Measurements from ENCODE around the gene ADNP. TPM values are rescaled to one million over a fixed set of nuclear protein-coding genes. Genes with fewer than 3 reads are reported as not detected.

The ADNP gene
- total RNA-seq, 2 donors from 2014 or later = 32.5 to 61.4 TPM

- H3K36me3 ChIP-seq = no peaks in the 10 kb centered on the region
- H3K27ac ChIP-seq = peak overlapping the region; percentile 49 to 57
- no peaks in the 10 kb centered on the region for H3K27me3 ChIP-seq (replicated peaks; ENCODE audit: insufficient read depth)
- ATAC-seq (ENCODE audit: insufficient number of reproducible peaks, low FRiP score, low read depth) (no peak), DNase-seq (ENCODE audit: low spot score) (no peak)
- no peak for TF ChIP-seq CTCF (IDR thresholded peaks at IDR 0.05)
- H3K4me1 ChIP-seq (ENCODE audit: control insufficient read depth in 1 of 2, low read depth in 2 of 2) = peaks cover 19 to 31% of the 10 kb centered on the region in 2 donors
- H3K4me3 ChIP-seq = peak overlapping the region; percentile 64
- H3K9me3 ChIP-seq = no peaks in the 10 kb centered on the region
Observed at GRCh38 chr20:50848846-50849673, 82.2 kb downstream of the ADNP start.

GRCh38 chr20:50848341-50848808, 82.9 kb downstream of the ADNP start:
- Histone ChIP-seq H3K27me3 (replicated peaks; ENCODE audit: insufficient read depth) (no peaks in the 10 kb centered on the region), H3K27ac (peak overlapping the region; percentile 49 to 57), H3K9me3 (no peaks in the 10 kb centered on the region), H3K4me3 (peak overlapping the region; percentile 64), H3K4me1 (ENCODE audit: control insufficient read depth in 1 of 2, low read depth in 2 of 2) (peaks cover 19 to 31% of the 10 kb centered on the region in 2 donors), H3K36me3 (no peaks in the 10 kb centered on the region)
- TF ChIP-seq CTCF (IDR thresholded peaks at IDR 0.05) = no peak
- DNase-seq (ENCODE audit: low spot score) = peak; percentile 21
- no peak for ATAC-seq (ENCODE audit: insufficient number of reproducible peaks, low FRiP score, low read depth)

- no peaks in the 10 kb centered on the region for H3K36me3 ChIP-seq
- no peaks in the 10 kb centered on the region for H3K27me3 ChIP-seq (replicated peaks; ENCODE audit: insufficient read depth)
- no peak overlapping the region for H3K4me3 ChIP-seq
- no peaks in the 10 kb centered on the region for H3K9me3 ChIP-seq
- no peak for DNase-seq (ENCODE audit: low spot score)
- peaks cover 19 to 31% of the 10 kb centered on the region in 2 donors for H3K4me1 ChIP-seq (ENCODE audit: control insufficient read depth in 1 of 2, low read depth in 2 of 2)
- peak overlapping the region in 1 of 2 donors; percentile 40 for H3K27ac ChIP-seq
- no peak for ATAC-seq (ENCODE audit: insufficient number of reproducible peaks, low FRiP score, low read depth)
- no peak for TF ChIP-seq CTCF (IDR thresholded peaks at IDR 0.05)
Observed at GRCh38 chr20:50845566-50846215, 85.5 kb downstream of the ADNP start.

GRCh38 chr20:50844430-50845100, 86.7 kb downstream of the ADNP start:
- DNase-seq (ENCODE audit: low spot score) = peak; percentile 56
- peak; percentile 89 for ATAC-seq (ENCODE audit: insufficient number of reproducible peaks, low FRiP score, low read depth)
- Histone ChIP-seq H3K9me3 (no peaks in the 10 kb centered on the region), H3K36me3 (no peaks in the 10 kb centered on the region), H3K4me3 (no peak overlapping the region), H3K4me1 (ENCODE audit: control insufficient read depth in 1 of 2, low read depth in 2 of 2) (peaks cover 19 to 31% of the 10 kb centered on the region in 2 donors), H3K27ac (peak overlapping the region; percentile 30 to 57), H3K27me3 (replicated peaks; ENCODE audit: insufficient read depth) (no peaks in the 10 kb centered on the region)
- no peak for TF ChIP-seq CTCF (IDR thresholded peaks at IDR 0.05)

Data from thoracic aorta (tissue), 2 donors.